ENCODE measurements around the gene ZBTB48. TPM values are rescaled to one million over a fixed set of nuclear protein-coding genes. Genes with fewer than 3 reads are reported as not detected.

Gene ZBTB48
- total and polyA plus RNA-seq, 4 donors = 8.3 to 18.1 (median 13.1) TPM

GRCh38 chr1:6560267-6560666, 19.5 kb upstream of the ZBTB48 start:
- H3K27me3 ChIP-seq (ENCODE audit: control insufficient read depth in 4 of 4, insufficient read depth in 4 of 4, low read length in 3 of 4) = no peaks in the 10 kb centered on the region
- DNase-seq (ENCODE audit: low spot score) = no peak
- H3K9ac ChIP-seq (ENCODE audit: low read depth in 1 of 2, low read length in 2 of 2) = no peak overlapping the region
- H3K9me3 ChIP-seq (ENCODE audit: control insufficient read depth in 4 of 4, low read length in 3 of 4) = no peaks in the 10 kb centered on the region
- no peak overlapping the region for H3K27ac ChIP-seq (ENCODE audit: low read depth in 1 of 2, low read length in 2 of 2)
- no peak overlapping the region for H3K4me3 ChIP-seq (ENCODE audit: low read depth in 1 of 3, low read length in 3 of 3)
- TF ChIP-seq RXRA (IDR thresholded peaks at IDR 0.05) (no peak), HNF4G (IDR thresholded peaks at IDR 0.05) (no peak), GABPA (IDR thresholded peaks at IDR 0.05 in 1 of 2, conservative IDR thresholded peaks at IDR 0.05 in 1 of 2) (no peak), CTCF (IDR thresholded peaks at IDR 0.05; ENCODE audit: low read depth, low read length, missing input control) (no peak), NR2F2 (IDR thresholded peaks at IDR 0.05) (no peak), FOXA2 (IDR thresholded peaks at IDR 0.05) (no peak)
- 83% methylated on average over 9 of the region's 9 CpGs for WGBS
- no peaks in the 10 kb centered on the region for H3K36me3 ChIP-seq (ENCODE audit: control insufficient read depth in 4 of 4, insufficient read depth in 3 of 4, low read depth in 1 of 4, low read length in 3 of 4)
- H3K4me1 ChIP-seq (ENCODE audit: control insufficient read depth in 4 of 4, insufficient read depth in 4 of 4, low read length in 3 of 4) = no peaks in the 10 kb centered on the region

- Histone ChIP-seq H3K9ac (ENCODE audit: low read depth in 1 of 2, low read length in 2 of 2) (no peak overlapping the region), H3K4me3 (ENCODE audit: low read depth in 1 of 3, low read length in 3 of 3) (no peak overlapping the region), H3K27ac (ENCODE audit: low read depth in 1 of 2, low read length in 2 of 2) (no peak overlapping the region), H3K36me3 (ENCODE audit: control insufficient read depth in 4 of 4, insufficient read depth in 3 of 4, low read depth in 1 of 4, low read length in 3 of 4) (no peaks in the 10 kb centered on the region), H3K27me3 (ENCODE audit: control insufficient read depth in 4 of 4, insufficient read depth in 4 of 4, low read length in 3 of 4) (no peaks in the 10 kb centered on the region), H3K4me1 (ENCODE audit: control insufficient read depth in 4 of 4, insufficient read depth in 4 of 4, low read length in 3 of 4) (no peaks in the 10 kb centered on the region), H3K9me3 (ENCODE audit: control insufficient read depth in 4 of 4, low read length in 3 of 4) (no peaks in the 10 kb centered on the region)
- TF ChIP-seq NR2F2 (IDR thresholded peaks at IDR 0.05) (no peak), TAF1 (conservative IDR thresholded peaks at IDR 0.05) (no peak), JUND (IDR thresholded peaks at IDR 0.05) (no peak), GABPA (IDR thresholded peaks at IDR 0.05 in 1 of 2, conservative IDR thresholded peaks at IDR 0.05 in 1 of 2) (no peak), FOXA1 (IDR thresholded peaks at IDR 0.05) (no peak), RXRA (IDR thresholded peaks at IDR 0.05) (no peak), HNF4A (conservative IDR thresholded peaks at IDR 0.05) (no peak), ZBTB33 (IDR thresholded peaks at IDR 0.05) (no peak), SP1 (IDR thresholded peaks at IDR 0.05) (no peak), REST (IDR thresholded peaks at IDR 0.05) (no peak), RAD21 (IDR thresholded peaks at IDR 0.05) (no peak), EGR1 (IDR thresholded peaks at IDR 0.05; ENCODE audit: low read depth in 2 of 2) (no peak), YY1 (IDR thresholded peaks at IDR 0.05) (no peak)
- no peak for DNase-seq (ENCODE audit: low spot score)
- 91% methylated on average over 11 of the region's 11 CpGs for WGBS
Measured at GRCh38 chr1:6569033-6569432, 10.8 kb upstream of the ZBTB48 start.
